Vagina (tissue), 2 donors: Measurements from ENCODE around the gene HHIPL2.
"Not testable (repeated sequence)": the region's sequence is repeated elsewhere in the genome, so short reads cannot be mapped to it uniquely, and the experiment has no call there.

Experiments
- POLR2A ChIP-seq, 2 donors: fragments of 450-650 bp; IDR thresholded peaks; one replicate each; pipeline ENCODE4 v1.6.1; 2017; ENCODE audit warnings: antibody characterized with exemption in 2 of 2, mild to moderate bottlenecking in 2 of 2, moderate library complexity in 2 of 2
- POLR2AphosphoS5 ChIP-seq, 2 donors: sonication (generic); formaldehyde crosslinking; IDR thresholded peaks; one replicate each; pipeline ENCODE4 v1.9.0; 2017; ENCODE audit warnings: antibody characterized with exemption in 2 of 2, mild to moderate bottlenecking in 2 of 2, low read depth in 1 of 2; ENCODE audit not compliant: insufficient read depth in 1 of 2
- TF ChIP-seq, protein P1 (sequence below), 3 experiments: fragments of 450-650 bp in 2 of 3; fragments of 200-600 bp in 1 of 3; sonication (generic) in 1 of 3; IDR thresholded peaks; one replicate each; pipeline ENCODE4 v1.5.1; 2017 to 2019; ENCODE audit warnings: antibody characterized with exemption in 3 of 3, mild to moderate bottlenecking in 2 of 3, moderate library complexity in 2 of 3

- TF ChIP-seq, protein P1, sequence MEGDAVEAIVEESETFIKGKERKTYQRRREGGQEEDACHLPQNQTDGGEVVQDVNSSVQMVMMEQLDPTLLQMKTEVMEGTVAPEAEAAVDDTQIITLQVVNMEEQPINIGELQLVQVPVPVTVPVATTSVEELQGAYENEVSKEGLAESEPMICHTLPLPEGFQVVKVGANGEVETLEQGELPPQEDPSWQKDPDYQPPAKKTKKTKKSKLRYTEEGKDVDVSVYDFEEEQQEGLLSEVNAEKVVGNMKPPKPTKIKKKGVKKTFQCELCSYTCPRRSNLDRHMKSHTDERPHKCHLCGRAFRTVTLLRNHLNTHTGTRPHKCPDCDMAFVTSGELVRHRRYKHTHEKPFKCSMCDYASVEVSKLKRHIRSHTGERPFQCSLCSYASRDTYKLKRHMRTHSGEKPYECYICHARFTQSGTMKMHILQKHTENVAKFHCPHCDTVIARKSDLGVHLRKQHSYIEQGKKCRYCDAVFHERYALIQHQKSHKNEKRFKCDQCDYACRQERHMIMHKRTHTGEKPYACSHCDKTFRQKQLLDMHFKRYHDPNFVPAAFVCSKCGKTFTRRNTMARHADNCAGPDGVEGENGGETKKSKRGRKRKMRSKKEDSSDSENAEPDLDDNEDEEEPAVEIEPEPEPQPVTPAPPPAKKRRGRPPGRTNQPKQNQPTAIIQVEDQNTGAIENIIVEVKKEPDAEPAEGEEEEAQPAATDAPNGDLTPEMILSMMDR (IDR thresholded peaks at IDR 0.05), result not testable (repeated sequence)
- not testable (repeated sequence) for TF ChIP-seq POLR2A (IDR thresholded peaks at IDR 0.05); POLR2AphosphoS5 (IDR thresholded peaks at IDR 0.05; ENCODE audit: insufficient read depth in 1 of 2, low read depth in 1 of 2)
Observed at GRCh38 chr1:222487774-222488173, 60.1 kb downstream of the HHIPL2 start.
